GM20000 (cell line): ENCODE data around the gene UBL7.

Experiments
- DNase-seq: peaks from one replicate; pipeline ENCODE4 v3.0.0; 2012; ENCODE audit warnings: low spot score
- CTCF ChIP-seq: IDR thresholded peaks from 2 replicates; pipeline ENCODE4 v1.5.1; 2012; ENCODE audit warnings: mild to moderate bottlenecking, control low read depth; ENCODE audit errors: extremely low read depth, missing control alignments

UBL7 gene

GRCh38 chr15:74431116-74431515 lies 29.8 kb downstream of the UBL7 start:
- no peak for DNase-seq
- TF ChIP-seq CTCF: no peak

- peak; percentile 47 for DNase-seq
- TF ChIP-seq CTCF: no peak
These were observed 30.4 kb downstream of the UBL7 start for GRCh38 chr15:74430510-74430951.

GRCh38 chr15:74429781-74430400 lies 31.1 kb downstream of the UBL7 start:
- no peak for TF ChIP-seq CTCF
- no peak for DNase-seq

- DNase-seq: no peak
- TF ChIP-seq CTCF: no peak
These were observed 31.8 kb downstream of the UBL7 start for GRCh38 chr15:74428970-74429780.

- peak; percentile 62 for DNase-seq
- TF ChIP-seq CTCF: no peak
These were observed 32.5 kb downstream of the UBL7 start for GRCh38 chr15:74428442-74428787.

- DNase-seq: no peak
- TF ChIP-seq CTCF: no peak
These were observed 33.1 kb downstream of the UBL7 start for GRCh38 chr15:74427607-74428441.
